SU-DHL-6 (cell line): ENCODE results near the gene GRXCR1.

Source experiments
- EZH2phosphoT487 ChIP-seq: fragments of 200-600 bp; sonication (generic), shearing (Covaris generic); conservative IDR thresholded peaks from 2 replicates; pipeline ENCODE4 v1.6.1; 2018; ENCODE audit warnings: mild to moderate bottlenecking, antibody characterized with exemption, low read length, moderate library complexity, mixed read lengths
- TF ChIP-seq, protein P1 (sequence below): fragments of 200-600 bp; sonication (generic); IDR thresholded peaks from one replicate; pipeline ENCODE4 v1.5.1; 2017; ENCODE audit warnings: antibody characterized with exemption, mild to moderate bottlenecking, low read length, moderate library complexity; ENCODE audit not compliant: insufficient read depth, poor library complexity, severe bottlenecking

DNA sequence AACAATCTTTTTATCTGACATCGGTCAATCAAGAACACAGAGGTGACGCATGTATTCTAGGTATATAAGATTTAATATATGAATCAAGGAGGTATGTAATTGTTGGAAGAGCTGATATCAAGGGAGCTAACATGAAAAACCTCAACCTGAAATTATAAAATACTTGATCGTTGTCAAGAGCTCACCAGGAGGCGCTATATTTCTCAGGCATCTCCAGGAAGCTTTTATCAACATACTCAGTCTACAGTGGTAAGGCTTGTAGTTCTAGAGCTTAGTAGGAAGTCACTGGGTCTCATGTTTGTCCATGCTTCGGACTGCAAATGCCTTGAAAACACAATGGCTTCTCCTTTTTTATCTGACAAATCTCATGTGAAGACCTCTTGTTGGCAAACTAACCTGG lies 156.1 kb downstream of the GRXCR1 start:
- TF ChIP-seq, protein P1, sequence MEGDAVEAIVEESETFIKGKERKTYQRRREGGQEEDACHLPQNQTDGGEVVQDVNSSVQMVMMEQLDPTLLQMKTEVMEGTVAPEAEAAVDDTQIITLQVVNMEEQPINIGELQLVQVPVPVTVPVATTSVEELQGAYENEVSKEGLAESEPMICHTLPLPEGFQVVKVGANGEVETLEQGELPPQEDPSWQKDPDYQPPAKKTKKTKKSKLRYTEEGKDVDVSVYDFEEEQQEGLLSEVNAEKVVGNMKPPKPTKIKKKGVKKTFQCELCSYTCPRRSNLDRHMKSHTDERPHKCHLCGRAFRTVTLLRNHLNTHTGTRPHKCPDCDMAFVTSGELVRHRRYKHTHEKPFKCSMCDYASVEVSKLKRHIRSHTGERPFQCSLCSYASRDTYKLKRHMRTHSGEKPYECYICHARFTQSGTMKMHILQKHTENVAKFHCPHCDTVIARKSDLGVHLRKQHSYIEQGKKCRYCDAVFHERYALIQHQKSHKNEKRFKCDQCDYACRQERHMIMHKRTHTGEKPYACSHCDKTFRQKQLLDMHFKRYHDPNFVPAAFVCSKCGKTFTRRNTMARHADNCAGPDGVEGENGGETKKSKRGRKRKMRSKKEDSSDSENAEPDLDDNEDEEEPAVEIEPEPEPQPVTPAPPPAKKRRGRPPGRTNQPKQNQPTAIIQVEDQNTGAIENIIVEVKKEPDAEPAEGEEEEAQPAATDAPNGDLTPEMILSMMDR = no peak
- no peak for TF ChIP-seq EZH2phosphoT487
